Measurements from ENCODE around the gene PLA2G4C. TPM values are rescaled to one million over a fixed set of nuclear protein-coding genes. Genes with fewer than 3 reads are reported as not detected.

PLA2G4C gene
- total RNA-seq, 4 donors from 2014 or later = 0.61 to 4.0 (median 1.3) TPM; not detected in 1

DNA sequence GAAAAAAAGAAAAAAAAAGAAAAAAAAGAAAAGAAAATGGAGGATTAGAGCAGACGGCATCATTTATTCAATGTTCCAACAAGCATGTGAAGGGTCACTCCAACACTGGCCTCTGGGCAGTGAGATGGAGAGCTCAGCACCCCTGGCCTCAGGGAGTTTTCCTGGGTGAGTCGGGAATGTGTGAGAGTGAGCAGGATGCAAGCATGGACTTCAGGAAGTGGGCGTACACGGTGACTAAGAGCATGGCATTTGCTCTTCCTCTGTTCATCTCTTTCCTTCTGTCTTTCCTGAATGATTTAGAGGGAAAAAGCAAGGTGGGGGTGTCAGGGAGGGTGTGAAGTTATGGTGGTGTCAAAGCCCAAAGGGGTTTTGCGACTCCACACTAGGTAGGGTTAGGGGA lies 66.1 kb downstream of the PLA2G4C start:
- Histone ChIP-seq H3K4me3 (no peak overlapping the region), H3K36me3 (no peaks in the 10 kb centered on the region), H3K4me1 (no peaks in the 10 kb centered on the region), H3K9me3 (no peaks in the 10 kb centered on the region), H3K27me3 (peaks cover 0 to 28% (median 0%) of the 10 kb centered on the region in 4 donors), H3K27ac (no peak overlapping the region)
- TF ChIP-seq, protein P1, sequence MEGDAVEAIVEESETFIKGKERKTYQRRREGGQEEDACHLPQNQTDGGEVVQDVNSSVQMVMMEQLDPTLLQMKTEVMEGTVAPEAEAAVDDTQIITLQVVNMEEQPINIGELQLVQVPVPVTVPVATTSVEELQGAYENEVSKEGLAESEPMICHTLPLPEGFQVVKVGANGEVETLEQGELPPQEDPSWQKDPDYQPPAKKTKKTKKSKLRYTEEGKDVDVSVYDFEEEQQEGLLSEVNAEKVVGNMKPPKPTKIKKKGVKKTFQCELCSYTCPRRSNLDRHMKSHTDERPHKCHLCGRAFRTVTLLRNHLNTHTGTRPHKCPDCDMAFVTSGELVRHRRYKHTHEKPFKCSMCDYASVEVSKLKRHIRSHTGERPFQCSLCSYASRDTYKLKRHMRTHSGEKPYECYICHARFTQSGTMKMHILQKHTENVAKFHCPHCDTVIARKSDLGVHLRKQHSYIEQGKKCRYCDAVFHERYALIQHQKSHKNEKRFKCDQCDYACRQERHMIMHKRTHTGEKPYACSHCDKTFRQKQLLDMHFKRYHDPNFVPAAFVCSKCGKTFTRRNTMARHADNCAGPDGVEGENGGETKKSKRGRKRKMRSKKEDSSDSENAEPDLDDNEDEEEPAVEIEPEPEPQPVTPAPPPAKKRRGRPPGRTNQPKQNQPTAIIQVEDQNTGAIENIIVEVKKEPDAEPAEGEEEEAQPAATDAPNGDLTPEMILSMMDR (IDR thresholded peaks at IDR 0.05) = no peak
- TF ChIP-seq POLR2A (IDR thresholded peaks at IDR 0.05) = no peak
- intact Hi-C loops (cut with DNase I) = no loop called here
- 75 to 77% methylated on average over 5 of the region's 5 CpGs for WGBS, 2 donors
- no peak for DNase-seq

DNA sequence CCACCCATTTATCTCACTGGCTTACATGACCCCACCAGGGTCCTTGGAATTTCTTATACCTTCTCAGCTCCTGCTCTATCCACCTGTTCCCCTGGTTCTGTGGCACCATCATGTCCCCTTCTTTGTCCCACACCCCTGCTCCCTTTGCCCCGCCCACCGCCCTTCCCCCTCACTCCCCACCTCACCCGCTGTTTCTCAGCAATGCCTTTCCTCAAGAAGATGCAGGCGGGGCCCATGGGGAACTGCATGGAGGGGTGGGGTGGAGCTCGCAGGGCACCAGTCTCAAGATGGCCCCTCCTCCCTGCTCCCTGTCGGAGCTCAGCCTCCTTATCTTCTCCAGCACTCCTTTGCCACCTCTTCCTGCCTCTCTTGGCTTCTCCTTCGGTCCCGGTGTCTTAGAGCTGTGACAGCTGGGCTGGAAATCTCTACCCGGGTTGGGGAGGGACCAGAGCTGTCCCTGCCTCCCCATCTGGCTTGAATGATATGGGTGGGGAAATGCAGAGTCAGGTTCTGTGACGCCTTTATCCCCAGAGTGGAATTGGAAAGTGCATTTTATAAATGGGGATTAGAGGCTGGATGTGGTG lies 66.8 kb downstream of the PLA2G4C start, which contains the start of gene CABP5:
Gene CABP5, minus strand, starts transcription at position 405 of the 584 bp plus-strand sequence. Its CDS starts 157 bp downstream, at position 248.
- H3K4me3 ChIP-seq = no peak within 1 kb of the TSS
- H3K4me1 ChIP-seq = no peaks in the 10 kb centered on the region
- H3K36me3 ChIP-seq = no peaks in the 10 kb centered on the region
- 72% methylated on average over 8 to 10 of the region's 10 CpGs for WGBS, 2 donors
- DNase-seq = no peak
- no peak within 1 kb of the TSS for H3K27ac ChIP-seq
- H3K9me3 ChIP-seq = no peaks in the 10 kb centered on the region
- peaks cover 0 to 28% (median 0%) of the 10 kb centered on the region in 4 donors for H3K27me3 ChIP-seq
- intact Hi-C loops (cut with DNase I) = no loop called here
- no peak for TF ChIP-seq POLR2A (IDR thresholded peaks at IDR 0.05)
- TF ChIP-seq, protein P1 (IDR thresholded peaks at IDR 0.05) = no peak

DNA sequence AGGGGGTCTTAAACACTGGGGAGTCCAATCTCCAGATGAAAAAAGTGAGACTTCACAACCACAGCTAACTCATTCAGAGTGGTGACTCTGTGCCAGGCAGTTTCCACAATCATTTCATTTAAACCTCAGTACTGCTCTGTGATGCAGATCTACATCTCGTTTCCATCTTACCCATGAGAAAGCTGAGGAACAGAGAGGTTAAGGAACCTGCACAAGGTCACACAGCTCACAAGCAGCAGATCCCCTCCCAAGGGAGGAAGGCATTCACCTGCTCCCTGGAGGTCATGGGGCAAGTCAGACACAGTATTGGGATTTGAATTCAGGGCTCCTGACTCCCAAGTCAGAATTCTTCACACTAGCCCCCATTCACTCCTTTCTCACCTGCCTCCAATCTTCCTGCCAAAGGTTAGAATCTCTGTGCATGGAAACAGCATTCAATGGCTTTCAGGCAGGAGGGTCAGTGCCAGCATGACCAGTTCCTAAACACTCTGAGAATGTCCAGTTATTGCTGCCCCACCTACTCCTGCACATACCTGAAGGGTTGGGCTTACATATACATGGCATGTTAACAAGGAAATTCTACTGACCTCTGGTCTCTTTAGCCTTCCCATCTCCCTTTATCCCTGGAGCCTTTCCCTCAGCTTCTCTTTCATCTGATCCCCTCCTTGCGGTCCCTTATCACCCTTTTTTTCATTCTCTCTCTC lies 68.6 kb downstream of the PLA2G4C start:
- Histone ChIP-seq H3K27me3 (peaks cover 0 to 28% (median 0%) of the 10 kb centered on the region in 4 donors), H3K4me1 (no peaks in the 10 kb centered on the region), H3K4me3 (no peak overlapping the region), H3K36me3 (no peaks in the 10 kb centered on the region), H3K27ac (no peak overlapping the region), H3K9me3 (no peaks in the 10 kb centered on the region)
- WGBS, 2 donors = 28 to 56% methylated on average over 2 of the region's 2 CpGs
- TF ChIP-seq, protein P1 (IDR thresholded peaks at IDR 0.05) = no peak
- no peak for TF ChIP-seq POLR2A (IDR thresholded peaks at IDR 0.05)
- intact Hi-C loops (cut with DNase I) = no loop called here
- DNase-seq = no peak

DNA sequence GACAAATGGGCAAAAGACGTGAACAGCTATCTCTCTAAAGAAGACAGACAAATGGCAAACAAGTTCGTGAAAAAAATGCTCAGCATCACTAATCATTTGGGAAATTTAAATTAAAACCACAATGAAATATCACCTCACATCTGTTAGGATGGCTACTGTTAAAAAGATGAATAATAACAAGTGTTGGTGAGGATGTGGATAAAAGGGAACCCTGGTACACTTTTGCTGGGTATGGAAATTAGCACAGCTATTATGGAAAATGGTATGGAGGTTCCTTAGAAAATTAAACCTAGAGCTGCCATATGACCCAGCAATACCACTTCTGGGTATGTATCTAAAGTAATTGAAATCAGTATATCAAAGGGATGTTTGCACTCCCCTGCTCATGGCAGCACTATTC lies 73.9 kb downstream of the PLA2G4C start:
- H3K4me3 ChIP-seq = no peak overlapping the region
- H3K36me3 ChIP-seq = no peaks in the 10 kb centered on the region
- peaks cover 0 to 4% (median 0%) of the 10 kb centered on the region in 3 donors for H3K9me3 ChIP-seq
- DNase-seq = no peak
- intact Hi-C loops (cut with DNase I) = no loop called here
- WGBS, 2 donors = 65 to 75% methylated on average over 2 of the region's 2 CpGs
- H3K4me1 ChIP-seq = no peaks in the 10 kb centered on the region
- peaks cover 0 to 12% (median 0%) of the 10 kb centered on the region in 4 donors for H3K27me3 ChIP-seq
- TF ChIP-seq, protein P1 (IDR thresholded peaks at IDR 0.05) = no peak
- no peak for TF ChIP-seq POLR2A (IDR thresholded peaks at IDR 0.05)
- H3K27ac ChIP-seq = no peak overlapping the region

DNA sequence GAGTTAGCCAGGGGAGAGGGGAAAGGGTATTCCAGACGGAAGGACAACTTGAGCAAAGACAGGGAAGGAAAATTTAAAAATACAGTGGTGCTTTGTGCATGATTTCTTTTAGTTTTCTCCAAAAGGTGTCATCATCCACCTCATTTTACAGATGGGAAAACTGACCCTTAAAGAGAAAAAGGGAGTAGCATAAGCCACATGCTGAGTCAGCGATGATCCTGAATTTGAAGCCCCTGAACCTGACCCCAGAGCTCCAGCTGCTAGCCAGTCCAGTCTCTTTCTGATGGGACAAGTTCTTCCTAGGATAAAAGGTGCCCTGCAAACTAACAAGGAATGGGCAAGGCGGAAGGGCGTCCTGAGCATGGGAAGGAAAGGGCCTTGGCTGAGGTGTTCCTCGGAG lies 77.0 kb downstream of the PLA2G4C start:
- Histone ChIP-seq H3K27me3 (peaks cover 0 to 25% (median 0%) of the 10 kb centered on the region in 4 donors), H3K27ac (no peak overlapping the region), H3K4me3 (no peak overlapping the region), H3K4me1 (no peaks in the 10 kb centered on the region), H3K9me3 (peaks cover 0 to 4% (median 0%) of the 10 kb centered on the region in 3 donors), H3K36me3 (no peaks in the 10 kb centered on the region)
- TF ChIP-seq, protein P1 (IDR thresholded peaks at IDR 0.05) = no peak
- TF ChIP-seq POLR2A (IDR thresholded peaks at IDR 0.05) = no peak
- no peak for DNase-seq
- intact Hi-C loops (cut with DNase I) = no loop called here
- 70 to 71% methylated on average over 5 of the region's 5 CpGs for WGBS, 2 donors
